Measurements from ENCODE around the gene XCL1. TPM values are rescaled to one million over a fixed set of nuclear protein-coding genes. Genes with fewer than 3 reads are reported as not detected.

Gene XCL1
- total RNA-seq, 2 donors from 2014 or later, result 0.75 to 1.4 TPM

DNA sequence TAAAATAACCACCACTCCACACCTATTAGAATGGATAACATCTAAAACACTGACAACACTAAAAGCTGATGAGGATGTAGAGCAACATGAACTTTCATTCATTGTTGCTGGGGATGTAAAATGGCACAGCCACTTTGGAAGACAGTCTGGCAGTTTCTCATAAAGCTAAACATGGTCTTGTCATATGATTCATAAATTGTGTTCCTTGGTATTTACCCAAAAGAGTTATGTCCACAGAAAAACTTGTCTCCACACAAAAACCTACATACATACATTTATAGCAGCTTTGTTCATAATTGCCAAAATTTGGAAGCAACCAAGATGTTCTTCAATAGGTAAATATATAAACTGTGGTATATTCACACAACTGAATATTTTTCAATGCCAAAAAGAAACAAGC is 16.0 kb upstream of the XCL1 start:
- no peaks in the 10 kb centered on the region for H3K9me3 ChIP-seq (ENCODE audit: control insufficient read depth, low read length)
- Mint-ChIP-seq H3K9me3 (no peaks in the 10 kb centered on the region), H3K27me3 (ENCODE audit: insufficient read depth) (no peaks in the 10 kb centered on the region), H3K4me3 (no peak overlapping the region), H3K27ac (no peak overlapping the region), H3K36me3 (ENCODE audit: low read depth) (no peaks in the 10 kb centered on the region), H3K4me1 (peaks cover 7% of the 10 kb centered on the region)
- no peak overlapping the region for H3K9ac ChIP-seq (ENCODE audit: extremely low read depth, low read length, poor library complexity, severe bottlenecking)
- no peak for DNase-seq
- no peak overlapping the region for H3K4me3 ChIP-seq (ENCODE audit: low read length)
- H3K4me1 ChIP-seq (ENCODE audit: control insufficient read depth, insufficient read depth, low read length), result peaks cover 4% of the 10 kb centered on the region
- no peak overlapping the region for H3K27ac ChIP-seq (ENCODE audit: low read depth, low read length)
- TF ChIP-seq CTCF (conservative IDR thresholded peaks at IDR 0.05), result no peak
- H3K27me3 ChIP-seq (ENCODE audit: control insufficient read depth, insufficient read depth, low read length, poor library complexity, severe bottlenecking), result no peaks in the 10 kb centered on the region
- no peaks in the 10 kb centered on the region for H3K36me3 ChIP-seq (ENCODE audit: control insufficient read depth, insufficient read depth, low read length)

- Histone ChIP-seq H3K4me1 (ENCODE audit: control insufficient read depth, insufficient read depth, low read length) (no peaks in the 10 kb centered on the region), H3K27ac (ENCODE audit: low read depth, low read length) (no peak overlapping the region), H3K27me3 (ENCODE audit: control insufficient read depth, insufficient read depth, low read length, poor library complexity, severe bottlenecking) (no peaks in the 10 kb centered on the region), H3K36me3 (ENCODE audit: control insufficient read depth, insufficient read depth, low read length) (no peaks in the 10 kb centered on the region), H3K9ac (ENCODE audit: extremely low read depth, low read length, poor library complexity, severe bottlenecking) (no peak overlapping the region), H3K4me3 (ENCODE audit: low read length) (no peak overlapping the region), H3K9me3 (ENCODE audit: control insufficient read depth, low read length) (no peaks in the 10 kb centered on the region)
- Mint-ChIP-seq H3K9me3 (no peaks in the 10 kb centered on the region), H3K27ac (no peak overlapping the region), H3K36me3 (ENCODE audit: low read depth) (no peaks in the 10 kb centered on the region), H3K27me3 (ENCODE audit: insufficient read depth) (no peaks in the 10 kb centered on the region), H3K4me1 (peaks cover 1% of the 10 kb centered on the region), H3K4me3 (no peak overlapping the region)
- no peak for TF ChIP-seq CTCF (conservative IDR thresholded peaks at IDR 0.05)
- no peak for DNase-seq
- WGBS, 2 experiments (ENCODE audit: insufficient coverage in 1 of 2, insufficient read length in 1 of 2), result 90% methylated on average over 1 of the region's 2 CpGs; no CpG with 5 or more reads in 1 of the 2 experiments
These were observed 14.4 kb upstream of the XCL1 start for GRCh38 chr1:168561989-168562388.

DNA sequence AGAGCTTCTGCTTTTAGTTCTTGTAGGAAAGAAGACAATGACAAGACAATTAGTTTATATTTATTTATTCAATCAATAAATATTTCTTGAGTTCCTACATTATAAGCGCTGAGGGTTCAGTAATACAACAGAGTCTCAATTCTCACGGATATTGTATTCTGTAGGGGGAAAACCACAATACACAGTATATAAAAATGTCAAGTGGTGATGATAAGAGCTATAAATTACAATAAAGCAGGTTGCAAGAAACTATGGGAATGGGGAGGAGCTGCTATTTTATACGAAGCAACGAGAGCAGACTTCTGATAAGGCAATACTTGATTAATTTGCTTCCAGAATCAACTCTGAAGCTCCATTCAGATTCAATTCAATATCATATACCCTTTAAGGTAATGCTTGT is 10.6 kb upstream of the XCL1 start:
- Mint-ChIP-seq H3K27me3 (ENCODE audit: insufficient read depth) (no peaks in the 10 kb centered on the region), H3K36me3 (ENCODE audit: low read depth) (no peaks in the 10 kb centered on the region), H3K4me1 (peaks cover 4% of the 10 kb centered on the region), H3K27ac (no peak overlapping the region), H3K9me3 (no peaks in the 10 kb centered on the region), H3K4me3 (no peak overlapping the region)
- 69% methylated on average over 2 of the region's 4 CpGs; no CpG with 5 or more reads in 1 of the 2 experiments for WGBS, 2 experiments (ENCODE audit: insufficient coverage in 1 of 2, insufficient read length in 1 of 2)
- H3K36me3 ChIP-seq (ENCODE audit: control insufficient read depth, insufficient read depth, low read length), result no peaks in the 10 kb centered on the region
- no peak overlapping the region for H3K9ac ChIP-seq (ENCODE audit: extremely low read depth, low read length, poor library complexity, severe bottlenecking)
- no peaks in the 10 kb centered on the region for H3K9me3 ChIP-seq (ENCODE audit: control insufficient read depth, low read length)
- no peaks in the 10 kb centered on the region for H3K27me3 ChIP-seq (ENCODE audit: control insufficient read depth, insufficient read depth, low read length, poor library complexity, severe bottlenecking)
- no peak overlapping the region for H3K27ac ChIP-seq (ENCODE audit: low read depth, low read length)
- TF ChIP-seq CTCF (conservative IDR thresholded peaks at IDR 0.05), result no peak
- no peak overlapping the region for H3K4me3 ChIP-seq (ENCODE audit: low read length)
- H3K4me1 ChIP-seq (ENCODE audit: control insufficient read depth, insufficient read depth, low read length), result no peaks in the 10 kb centered on the region
- no peak for DNase-seq

Data from endodermal cell (in vitro differentiated cells).